Measurements from ENCODE around the gene KATNB1. TPM values are rescaled to one million over a fixed set of nuclear protein-coding genes. Genes with fewer than 3 reads are reported as not detected.

KATNB1 gene
- total RNA-seq, 4 donors from 2014 or later: 13.3 to 27.4 (median 18.1) TPM

DNA sequence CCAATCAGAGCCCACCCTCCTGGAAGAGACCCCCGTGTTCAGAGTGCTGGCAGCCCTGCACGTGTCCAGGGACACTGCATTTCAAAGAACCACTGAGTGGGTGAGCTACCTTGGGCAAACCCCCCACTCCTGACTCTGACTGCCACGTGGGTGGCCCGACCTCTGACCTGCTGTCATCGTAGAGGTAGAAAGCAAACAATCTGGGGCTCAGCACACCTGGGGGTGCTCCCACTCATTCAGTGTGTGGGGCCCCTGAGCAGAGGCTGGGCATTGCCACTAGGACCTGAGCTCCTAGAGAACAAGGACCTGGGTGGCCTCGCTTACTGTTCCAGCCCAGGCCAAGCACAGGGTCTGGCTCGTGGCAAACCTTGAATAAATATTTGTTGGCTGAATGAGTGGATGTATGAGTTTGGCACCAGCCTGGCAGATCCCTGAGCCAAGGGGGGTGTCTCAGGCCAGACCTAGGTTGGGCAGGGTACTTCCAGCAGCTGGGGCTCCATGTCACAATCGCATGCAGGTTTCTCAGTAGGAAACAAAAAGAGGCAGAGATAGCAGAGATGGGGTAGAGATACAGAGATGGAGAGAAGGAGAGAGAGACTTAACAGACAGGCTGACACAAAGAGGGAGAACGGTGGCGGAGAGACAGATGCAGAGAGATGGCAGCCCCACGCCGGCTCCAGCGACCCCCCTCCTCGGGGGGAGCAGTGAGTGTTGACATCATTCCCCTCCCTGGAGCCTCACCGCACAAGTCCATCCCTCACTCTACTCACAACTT lies 46.4 kb upstream of the KATNB1 start:
- no peak overlapping the region for H3K4me3 ChIP-seq
- no peaks in the 10 kb centered on the region for H3K4me1 ChIP-seq
- TF ChIP-seq, protein P1, sequence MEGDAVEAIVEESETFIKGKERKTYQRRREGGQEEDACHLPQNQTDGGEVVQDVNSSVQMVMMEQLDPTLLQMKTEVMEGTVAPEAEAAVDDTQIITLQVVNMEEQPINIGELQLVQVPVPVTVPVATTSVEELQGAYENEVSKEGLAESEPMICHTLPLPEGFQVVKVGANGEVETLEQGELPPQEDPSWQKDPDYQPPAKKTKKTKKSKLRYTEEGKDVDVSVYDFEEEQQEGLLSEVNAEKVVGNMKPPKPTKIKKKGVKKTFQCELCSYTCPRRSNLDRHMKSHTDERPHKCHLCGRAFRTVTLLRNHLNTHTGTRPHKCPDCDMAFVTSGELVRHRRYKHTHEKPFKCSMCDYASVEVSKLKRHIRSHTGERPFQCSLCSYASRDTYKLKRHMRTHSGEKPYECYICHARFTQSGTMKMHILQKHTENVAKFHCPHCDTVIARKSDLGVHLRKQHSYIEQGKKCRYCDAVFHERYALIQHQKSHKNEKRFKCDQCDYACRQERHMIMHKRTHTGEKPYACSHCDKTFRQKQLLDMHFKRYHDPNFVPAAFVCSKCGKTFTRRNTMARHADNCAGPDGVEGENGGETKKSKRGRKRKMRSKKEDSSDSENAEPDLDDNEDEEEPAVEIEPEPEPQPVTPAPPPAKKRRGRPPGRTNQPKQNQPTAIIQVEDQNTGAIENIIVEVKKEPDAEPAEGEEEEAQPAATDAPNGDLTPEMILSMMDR (IDR thresholded peaks at IDR 0.05): no peak
- no peak for TF ChIP-seq POLR2A (IDR thresholded peaks at IDR 0.05)
- H3K9me3 ChIP-seq: no peaks in the 10 kb centered on the region
- no peak overlapping the region for H3K27ac ChIP-seq
- no peaks in the 10 kb centered on the region for H3K36me3 ChIP-seq
- H3K27me3 ChIP-seq: no peaks in the 10 kb centered on the region
- intact Hi-C loops (cut with DNase I; ENCODE audit: low total_unique reads): no loop called here
- peak in 1 of 2 donors; percentile 7 for DNase-seq

DNA sequence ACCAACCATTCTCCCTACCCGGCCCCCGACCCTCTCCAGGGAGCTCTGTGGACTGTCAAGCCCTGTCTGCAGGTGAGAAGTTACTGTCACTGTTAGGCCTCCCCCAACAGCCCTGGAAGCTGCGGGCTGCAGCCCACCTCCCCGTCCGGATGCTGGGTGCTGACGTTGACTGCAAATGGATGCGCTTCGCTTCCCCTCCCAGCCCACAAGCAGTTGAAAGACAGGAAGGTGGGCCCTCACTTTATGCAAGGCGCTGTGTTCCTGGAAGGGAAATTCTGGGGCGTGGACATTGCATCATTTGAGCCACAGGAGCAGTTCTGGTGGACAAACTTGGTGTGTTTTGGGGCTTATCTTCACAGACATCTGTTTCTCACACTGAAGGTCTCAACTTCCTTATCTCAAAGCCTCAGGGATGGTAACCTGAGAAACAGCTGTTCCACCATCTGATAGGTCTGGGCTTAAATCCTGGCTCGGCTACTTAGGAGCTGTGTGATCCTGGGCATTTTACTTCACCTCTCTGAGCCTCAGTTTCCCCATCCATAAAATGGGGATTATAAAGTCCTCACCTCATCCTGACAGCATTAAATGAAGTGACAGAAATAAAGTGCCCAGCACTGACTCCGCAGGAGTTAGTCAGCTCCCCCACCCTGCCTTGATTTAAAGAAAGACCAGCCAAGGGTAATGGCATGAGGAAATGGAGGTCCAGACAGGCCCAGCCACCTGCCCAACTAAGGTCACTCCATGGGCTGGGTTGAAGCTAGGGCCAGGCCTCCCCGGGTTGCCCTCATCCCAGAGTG lies 45.6 kb upstream of the KATNB1 start:
- intact Hi-C loops (cut with DNase I; ENCODE audit: low total_unique reads): no loop called here
- Histone ChIP-seq H3K4me3 (no peak overlapping the region), H3K27ac (no peak overlapping the region), H3K4me1 (no peaks in the 10 kb centered on the region), H3K9me3 (no peaks in the 10 kb centered on the region), H3K27me3 (no peaks in the 10 kb centered on the region), H3K36me3 (no peaks in the 10 kb centered on the region)
- peak in 1 of 2 donors; percentile 8 for DNase-seq
- no peak for TF ChIP-seq POLR2A (IDR thresholded peaks at IDR 0.05)
- TF ChIP-seq, protein P1 (IDR thresholded peaks at IDR 0.05): no peak

DNA sequence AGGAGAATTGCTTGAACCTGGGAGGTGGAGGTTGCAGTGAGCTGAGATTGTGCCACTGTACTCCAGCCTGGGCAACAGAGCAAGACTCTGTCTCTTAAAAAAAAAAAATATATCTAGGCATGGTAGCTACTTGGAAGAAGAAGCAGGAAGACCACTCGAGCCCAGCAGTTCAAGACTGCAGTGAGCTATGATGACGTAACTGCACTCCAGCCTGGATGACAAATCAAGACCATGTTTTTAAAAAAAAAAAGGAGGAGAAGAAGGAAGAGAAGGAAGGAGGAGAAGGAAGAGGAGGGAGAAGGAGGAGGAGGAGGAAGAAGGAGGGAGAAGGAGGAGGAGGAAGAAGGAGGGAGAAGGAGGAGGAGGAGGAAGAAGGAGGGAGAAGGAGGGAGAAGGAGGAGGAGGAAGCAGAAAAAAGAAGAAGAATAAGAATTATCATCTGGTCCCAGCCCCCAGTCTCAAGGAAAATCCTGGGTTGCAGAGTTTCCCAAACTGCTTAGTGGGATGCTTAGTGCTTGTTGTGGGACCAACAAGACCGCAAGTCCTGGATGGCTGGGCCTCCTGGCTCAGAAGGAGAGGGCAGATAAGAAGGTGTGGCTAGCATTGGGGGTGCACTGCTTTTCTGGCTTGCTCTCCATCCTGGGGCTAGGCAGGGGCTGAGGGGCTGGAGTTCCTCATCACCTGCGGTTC lies 44.6 kb upstream of the KATNB1 start:
- no peaks in the 10 kb centered on the region for H3K4me1 ChIP-seq
- intact Hi-C loops (cut with DNase I; ENCODE audit: low total_unique reads): no loop called here
- H3K27me3 ChIP-seq: no peaks in the 10 kb centered on the region
- DNase-seq: peak in 1 of 2 donors; percentile 1
- no peaks in the 10 kb centered on the region for H3K36me3 ChIP-seq
- H3K27ac ChIP-seq: no peak overlapping the region
- no peak overlapping the region for H3K4me3 ChIP-seq
- no peak for TF ChIP-seq POLR2A (IDR thresholded peaks at IDR 0.05)
- TF ChIP-seq, protein P1 (IDR thresholded peaks at IDR 0.05): no peak
- no peaks in the 10 kb centered on the region for H3K9me3 ChIP-seq

DNA sequence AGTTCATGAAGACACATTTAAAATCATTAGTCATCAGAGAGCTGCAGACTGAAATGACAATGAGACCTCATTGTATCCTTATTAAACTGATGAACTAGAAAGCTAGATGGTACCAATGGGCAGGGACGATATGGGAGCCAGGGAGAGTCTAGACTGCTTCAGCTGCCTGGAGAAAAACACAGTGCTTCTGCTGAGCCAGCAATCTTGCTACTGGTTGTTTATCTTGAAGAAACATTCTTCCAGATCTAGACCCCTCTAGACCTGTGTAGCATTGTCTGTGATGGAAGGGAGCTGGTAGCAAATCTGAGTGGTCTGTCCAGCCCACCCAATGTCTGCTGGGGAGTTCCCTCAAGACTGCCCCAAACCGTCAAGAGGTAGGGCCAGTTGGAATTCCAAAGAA lies 42.9 kb upstream of the KATNB1 start:
- H3K4me3 ChIP-seq: no peak overlapping the region
- no peak for DNase-seq
- H3K4me1 ChIP-seq: no peaks in the 10 kb centered on the region
- H3K36me3 ChIP-seq: no peaks in the 10 kb centered on the region
- TF ChIP-seq, protein P1 (IDR thresholded peaks at IDR 0.05): no peak
- no peak for TF ChIP-seq POLR2A (IDR thresholded peaks at IDR 0.05)
- intact Hi-C loops (cut with DNase I; ENCODE audit: low total_unique reads): no loop called here
- H3K9me3 ChIP-seq: no peaks in the 10 kb centered on the region
- H3K27ac ChIP-seq: no peak overlapping the region
- H3K27me3 ChIP-seq: no peaks in the 10 kb centered on the region

Data from uterus (tissue), 4 donors.